C4-2B (cell line): ENCODE measurements around the gene MCM8.

Experiments used
- CTCF ChIP-seq: fragments of 450-650 bp; conservative IDR thresholded peaks from 2 replicates; pipeline ENCODE4 v1.5.1; 2017; ENCODE audit warnings: mild to moderate bottlenecking
- ZFX ChIP-seq: fragments of 450-650 bp; IDR thresholded peaks from 2 replicates; pipeline ENCODE4 v1.6.1; 2017

GRCh38 chr20:5910186-5910585 lies 40.3 kb upstream of the MCM8 start:
- TF ChIP-seq CTCF (no peak), ZFX (no peak)
